ENCODE data around the gene STIMATE.

STIMATE gene

GRCh38 chr3:52787672-52788625, 109.4 kb downstream of the STIMATE start:
- DNase-seq = no peak

GRCh38 chr3:52787246-52787645, 110.1 kb downstream of the STIMATE start:
- no peak for DNase-seq
